DND-41 (cell line): ENCODE results near the gene MGAT4A.
A peak's percentile ranks its signal among the peaks of the same experiment; 100 is the strongest.

ENCODE experiments used
- ATAC-seq: fragments of 200-7000 bp; cut with Tn5 transposase; 3 replicates; pipeline ENCODE4 v1.9.1; 2021; ENCODE audit warnings: low read depth; ENCODE audit not compliant: insufficient read depth
- DNase-seq: peaks from one replicate; pipeline ENCODE4 v3.0.0-alpha.2; 2020
- H2AFZ ChIP-seq: 2 replicates; pipeline ENCODE4 v1.6.0; 2012; ENCODE audit warnings: low read depth, low read length
- H3K27ac ChIP-seq: 2 replicates; pipeline ENCODE4 v1.5.1; 2012; ENCODE audit warnings: low read length, inconsistent platforms
- H3K27me3 ChIP-seq: fragments of 200-600 bp; sonication (generic); 2 replicates; pipeline ENCODE4 v1.6.0; 2012; ENCODE audit warnings: low read length, mild to moderate bottlenecking, inconsistent platforms; ENCODE audit not compliant: insufficient read depth, poor library complexity
- H3K36me3 ChIP-seq: 2 replicates; pipeline ENCODE4 v1.5.1; 2012; ENCODE audit warnings: low read length, inconsistent platforms; ENCODE audit not compliant: insufficient read depth
- H3K4me1 ChIP-seq: 2 replicates; pipeline ENCODE4 v1.5.1; 2012; ENCODE audit warnings: mild to moderate bottlenecking, low read length; ENCODE audit not compliant: insufficient read depth
- H3K4me2 ChIP-seq: 2 replicates; pipeline ENCODE4 v1.6.0; 2012; ENCODE audit warnings: mild to moderate bottlenecking, moderate library complexity, low read length, inconsistent platforms; ENCODE audit not compliant: insufficient read depth
- H3K4me3 ChIP-seq, 2 experiments: fragments of 200-600 bp in 1 of 2; shearing (Covaris generic) in 1 of 2; 2 replicates each; pipeline ENCODE4 v1.5.1; 2012 to 2016; ENCODE audit warnings: inconsistent platforms in 2 of 2, low read length in 2 of 2, mild to moderate bottlenecking in 2 of 2, low read depth in 1 of 2, moderate library complexity in 1 of 2
- H3K79me2 ChIP-seq: 2 replicates; pipeline ENCODE4 v1.6.0; 2012; ENCODE audit warnings: low read length, inconsistent platforms; ENCODE audit not compliant: insufficient read depth
- H3K9ac ChIP-seq: 2 replicates; pipeline ENCODE4 v1.6.0; 2012; ENCODE audit warnings: low read depth, mild to moderate bottlenecking, inconsistent platforms, low read length, moderate library complexity
- H3K9me3 ChIP-seq: 2 replicates; pipeline ENCODE4 v1.5.1; 2012; ENCODE audit warnings: low read length, moderate library complexity, mild to moderate bottlenecking, inconsistent platforms; ENCODE audit not compliant: insufficient read depth, severe bottlenecking
- H4K20me1 ChIP-seq: 2 replicates; pipeline ENCODE4 v1.6.0; 2012; ENCODE audit warnings: low read length; ENCODE audit not compliant: insufficient read depth
- EZH2 ChIP-seq: IDR thresholded peaks from 3 replicates; pipeline ENCODE4 v1.6.1; 2012; ENCODE audit warnings: borderline replicate concordance, low read depth, mild to moderate bottlenecking, moderate library complexity, low read length, inconsistent platforms; ENCODE audit not compliant: severe bottlenecking
- TF ChIP-seq, protein P1 (sequence below): IDR thresholded peaks from 2 replicates; pipeline ENCODE4 v1.5.1; 2012; ENCODE audit warnings: borderline replicate concordance, low read length, moderate library complexity, mild to moderate bottlenecking; ENCODE audit not compliant: poor library complexity, severe bottlenecking; ENCODE audit errors: extremely low read depth

Gene MGAT4A

DNA sequence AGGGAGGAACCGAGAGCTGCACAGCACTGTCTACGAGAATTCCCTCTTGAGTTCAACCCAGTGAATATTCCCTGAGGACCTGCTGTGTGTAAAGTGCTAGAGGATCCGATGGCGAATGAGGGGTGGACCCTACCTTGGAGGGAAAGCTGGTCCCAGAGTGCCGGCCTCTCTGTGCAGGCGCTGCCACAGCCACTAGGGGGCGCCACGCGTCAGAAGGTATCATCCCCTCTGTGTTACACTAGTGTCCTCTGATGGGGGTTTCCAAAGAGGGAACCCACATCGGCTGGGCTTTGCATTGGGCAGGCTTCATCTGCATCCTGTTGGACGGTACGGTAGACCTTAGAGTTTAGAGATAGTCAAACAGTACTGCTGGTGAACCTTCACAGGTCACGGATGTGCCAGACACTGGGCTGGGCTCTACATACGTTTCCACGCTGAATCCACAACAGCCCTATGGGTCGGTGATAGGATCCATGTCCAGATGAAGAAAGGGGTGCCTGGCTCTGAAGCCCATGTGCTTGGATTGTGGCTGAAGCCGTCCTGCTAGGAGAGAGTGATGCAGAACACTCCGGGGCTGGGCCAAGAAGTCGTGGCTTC is 161.6 kb downstream of the MGAT4A start:
- H3K4me1 ChIP-seq, result peaks cover 16% of the 10 kb centered on the region
- ATAC-seq (peak; percentile 70), DNase-seq (peak; percentile 60)
- peaks cover 92% of the 10 kb centered on the region for H3K36me3 ChIP-seq
- no peak overlapping the region for H3K4me2 ChIP-seq
- no peak overlapping the region for H3K27ac ChIP-seq
- H4K20me1 ChIP-seq, result no peaks in the 10 kb centered on the region
- no peaks in the 10 kb centered on the region for H3K27me3 ChIP-seq
- TF ChIP-seq, protein P1, sequence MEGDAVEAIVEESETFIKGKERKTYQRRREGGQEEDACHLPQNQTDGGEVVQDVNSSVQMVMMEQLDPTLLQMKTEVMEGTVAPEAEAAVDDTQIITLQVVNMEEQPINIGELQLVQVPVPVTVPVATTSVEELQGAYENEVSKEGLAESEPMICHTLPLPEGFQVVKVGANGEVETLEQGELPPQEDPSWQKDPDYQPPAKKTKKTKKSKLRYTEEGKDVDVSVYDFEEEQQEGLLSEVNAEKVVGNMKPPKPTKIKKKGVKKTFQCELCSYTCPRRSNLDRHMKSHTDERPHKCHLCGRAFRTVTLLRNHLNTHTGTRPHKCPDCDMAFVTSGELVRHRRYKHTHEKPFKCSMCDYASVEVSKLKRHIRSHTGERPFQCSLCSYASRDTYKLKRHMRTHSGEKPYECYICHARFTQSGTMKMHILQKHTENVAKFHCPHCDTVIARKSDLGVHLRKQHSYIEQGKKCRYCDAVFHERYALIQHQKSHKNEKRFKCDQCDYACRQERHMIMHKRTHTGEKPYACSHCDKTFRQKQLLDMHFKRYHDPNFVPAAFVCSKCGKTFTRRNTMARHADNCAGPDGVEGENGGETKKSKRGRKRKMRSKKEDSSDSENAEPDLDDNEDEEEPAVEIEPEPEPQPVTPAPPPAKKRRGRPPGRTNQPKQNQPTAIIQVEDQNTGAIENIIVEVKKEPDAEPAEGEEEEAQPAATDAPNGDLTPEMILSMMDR, result peak; percentile 96
- TF ChIP-seq EZH2, result no peak
- H3K9ac ChIP-seq, result no peak overlapping the region
- H3K4me3 ChIP-seq, result no peak overlapping the region
- H2AFZ ChIP-seq, result no peak overlapping the region
- H3K79me2 ChIP-seq, result no peaks in the 10 kb centered on the region
- no peaks in the 10 kb centered on the region for H3K9me3 ChIP-seq
